CD14-positive monocyte (primary cell): Measurements from ENCODE around the gene FEM1C. TPM values are rescaled to one million over a fixed set of nuclear protein-coding genes. Genes with fewer than 3 reads are reported as not detected.
"Not testable (repeated sequence)": the region's sequence is repeated elsewhere in the genome, so short reads cannot be mapped to it uniquely, and the experiment has no call there.

Experiments
- DNase-seq, 3 donors: peaks; one replicate each; pipeline ENCODE4 v3.0.0-alpha.2; 2011 to 2022
- H2AFZ ChIP-seq: 2 replicates; pipeline ENCODE4 v1.6.0; 2012; ENCODE audit warnings: mild to moderate bottlenecking, low read depth, low read length, inconsistent platforms; ENCODE audit not compliant: insufficient read depth, poor library complexity, severe bottlenecking
- H3K27ac ChIP-seq, 2 donors: 1 replicate in 1 of 2; 2 replicates in 1 of 2; pipeline ENCODE4 v1.5.1; 2012 to 2013; ENCODE audit warnings: low read length in 2 of 2, control low read depth in 1 of 2, inconsistent platforms in 1 of 2, low read depth in 1 of 2, mild to moderate bottlenecking in 1 of 2
- H3K27me3 ChIP-seq, 2 donors: one replicate each; pipeline versions ENCODE4 v1.6.0 to v1.6.1; 2011 to 2013; ENCODE audit warnings: low read length in 2 of 2; ENCODE audit not compliant: control insufficient read depth in 2 of 2, insufficient read depth in 2 of 2
- H3K36me3 ChIP-seq, 2 donors: replicated peaks in 1 of 2; 1 replicate in 1 of 2; 2 replicates in 1 of 2; pipeline versions ENCODE4 v1.5.1 to v1.6.1; 2012 to 2013; ENCODE audit warnings: low read length in 2 of 2, control low read depth in 1 of 2, inconsistent platforms in 1 of 2, mild to moderate bottlenecking in 1 of 2; ENCODE audit not compliant: insufficient read depth in 2 of 2, control insufficient read depth in 1 of 2
- H3K4me1 ChIP-seq, 2 donors: 1 replicate in 1 of 2; 2 replicates in 1 of 2; pipeline versions ENCODE4 v1.5.1 to v1.6.1; 2012 to 2013; ENCODE audit warnings: low read length in 2 of 2, control low read depth in 1 of 2, inconsistent platforms in 1 of 2, mild to moderate bottlenecking in 1 of 2, moderate library complexity in 1 of 2; ENCODE audit not compliant: insufficient read depth in 2 of 2, control insufficient read depth in 1 of 2
- H3K4me2 ChIP-seq: replicated peaks from 2 replicates; pipeline ENCODE3; 2012; ENCODE audit warnings: low read length, moderate library complexity, mild to moderate bottlenecking; ENCODE audit not compliant: poor library complexity, severe bottlenecking; ENCODE audit errors: extremely low read depth
- H3K4me3 ChIP-seq, 3 experiments: fragments of 200-600 bp in 1 of 3; sonication (generic) in 1 of 3; replicated peaks in 1 of 3; 1 replicate in 2 of 3; 2 replicates in 1 of 3; pipeline ENCODE4 v1.5.1; 2011 to 2013; ENCODE audit warnings: low read length in 3 of 3, mild to moderate bottlenecking in 3 of 3, control low read depth in 2 of 3, low read depth in 2 of 3, inconsistent platforms in 1 of 3, moderate library complexity in 1 of 3
- H3K79me2 ChIP-seq: 2 replicates; pipeline ENCODE4 v1.6.0; 2012; ENCODE audit warnings: mild to moderate bottlenecking, control low read depth, inconsistent platforms, low read length, moderate library complexity; ENCODE audit not compliant: insufficient read depth
- H3K9ac ChIP-seq: 2 replicates; pipeline ENCODE4 v1.6.0; 2017; ENCODE audit warnings: low read length, mild to moderate bottlenecking; ENCODE audit not compliant: insufficient read depth, poor library complexity, severe bottlenecking
- H3K9me3 ChIP-seq, 2 donors: replicated peaks in 1 of 2; 1 replicate in 1 of 2; 2 replicates in 1 of 2; pipeline versions ENCODE4 v1.5.1 to v1.6.1; 2012 to 2013; ENCODE audit warnings: low read length in 2 of 2, control low read depth in 1 of 2; ENCODE audit not compliant: control insufficient read depth in 1 of 2, insufficient read depth in 1 of 2
- H4K20me1 ChIP-seq: 2 replicates; pipeline ENCODE4 v1.6.0; 2012; ENCODE audit warnings: mild to moderate bottlenecking, low read length, control low read depth, moderate library complexity; ENCODE audit not compliant: insufficient read depth
- H3K27ac Mint-ChIP-seq, 7 donors: one replicate each; pipeline ENCODE4 v1.8.0; 2020; ENCODE audit warnings: mild to moderate bottlenecking in 7 of 7, mixed read lengths in 7 of 7, moderate library complexity in 6 of 7, inconsistent platforms in 2 of 7
- H3K27me3 Mint-ChIP-seq, 3 donors: one replicate each; pipeline ENCODE4 v1.8.0; 2021 to 2022; ENCODE audit warnings: low read depth in 3 of 3, mild to moderate bottlenecking in 3 of 3, mixed read lengths in 3 of 3, moderate library complexity in 3 of 3, inconsistent platforms in 1 of 3
- H3K36me3 Mint-ChIP-seq, 2 donors: one replicate each; pipeline ENCODE4 v1.8.0; 2020; ENCODE audit warnings: mixed read lengths in 2 of 2, inconsistent platforms in 1 of 2, mild to moderate bottlenecking in 1 of 2
- H3K4me1 Mint-ChIP-seq: one replicate; pipeline ENCODE4 v1.8.0; 2020; ENCODE audit warnings: mild to moderate bottlenecking, mixed read lengths
- H3K4me3 Mint-ChIP-seq, 2 donors: one replicate each; pipeline ENCODE4 v1.8.0; 2020; ENCODE audit warnings: mild to moderate bottlenecking in 2 of 2, mixed read lengths in 2 of 2, moderate library complexity in 1 of 2
- H3K9me3 Mint-ChIP-seq, 7 donors: one replicate each; pipeline ENCODE4 v1.8.0; 2020 to 2022; ENCODE audit warnings: mixed read lengths in 7 of 7, mild to moderate bottlenecking in 6 of 7, moderate library complexity in 6 of 7, inconsistent platforms in 2 of 7
- WGBS: methylation state at CpG from one replicate; pipeline ENCODE4 v1.1.5; 2013; ENCODE audit warnings: missing lambda C conversion rate; ENCODE audit not compliant: insufficient coverage; 5-methylcytosine and 5-hydroxymethylcytosine counted together
- intact Hi-C, 2 donors: fragments of 100-400 bp; cut with micrococcal nuclease; formaldehyde crosslinking; loops; one replicate each; pipeline versions ENCODE4 v1.15.0 to v1.15.1; 2023
- polyA plus RNA-seq, 3 donors: library from polyadenylated mRNA; depleted of rRNA in 1 of 3; unstranded in 2 of 3; stranded (reverse) in 1 of 3; fragments of 300-500 nt in 2 of 3; fragments of >200 nt in 1 of 3; fragmentation: Illumina TruSeq in 2 of 3; gene quantifications; 1 replicate in 2 of 3; 2 replicates in 1 of 3; pipeline ENCODE4 v1.2.3, GENCODE V29; 2012 to 2021
- TF ChIP-seq, protein P1 (sequence below): fragments of 200-600 bp; IDR thresholded peaks from one replicate; pipeline ENCODE4 v1.8.0; 2022; ENCODE audit warnings: antibody characterized with exemption, mild to moderate bottlenecking

FEM1C gene
- polyA plus RNA-seq, 3 donors = 2.5 to 18.2 (median 2.6) TPM

DNA sequence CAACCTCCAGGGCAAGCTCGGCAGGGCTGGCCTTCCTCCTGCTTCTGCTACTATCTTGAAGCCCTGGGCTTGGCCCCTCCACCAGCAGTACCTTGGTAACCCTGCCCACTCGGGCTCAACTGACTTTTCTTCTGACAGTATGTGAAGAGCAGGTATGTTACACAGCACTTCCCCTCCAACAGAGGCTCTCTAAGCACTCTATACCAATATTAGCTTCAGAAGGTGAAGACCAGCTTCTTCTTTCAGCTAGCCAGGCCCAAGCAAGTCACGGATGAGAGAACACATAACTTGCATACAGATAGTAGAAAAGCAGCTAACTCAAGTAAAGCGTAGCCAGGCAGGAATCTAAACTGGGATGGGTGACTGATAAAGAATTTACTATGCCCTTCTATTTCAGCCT is 64.3 kb downstream of the FEM1C start:
- Mint-ChIP-seq H3K4me1 (peaks cover 60% of the 10 kb centered on the region), H3K36me3 (peaks cover 0 to 2% of the 10 kb centered on the region in 2 donors), H3K27ac (peak overlapping the region in 1 of 7 donors; percentile 72), H3K4me3 (no peak overlapping the region), H3K9me3 (peaks cover 0 to 6% (median 2%) of the 10 kb centered on the region in 7 donors), H3K27me3 (no peaks in the 10 kb centered on the region)
- Histone ChIP-seq H3K27ac (no peak overlapping the region), H3K9ac (no peak overlapping the region), H3K4me1 (peaks cover 27 to 34% of the 10 kb centered on the region in 2 donors), H4K20me1 (no peaks in the 10 kb centered on the region), H3K4me3 (no peak overlapping the region), H3K4me2 (no peak overlapping the region), H3K79me2 (no peaks in the 10 kb centered on the region), H2AFZ (no peak overlapping the region), H3K27me3 (no peaks in the 10 kb centered on the region), H3K36me3 (no peaks in the 10 kb centered on the region), H3K9me3 (no peaks in the 10 kb centered on the region)
- 87% methylated on average over 3 of the region's 4 CpGs for WGBS
- TF ChIP-seq, protein P1, sequence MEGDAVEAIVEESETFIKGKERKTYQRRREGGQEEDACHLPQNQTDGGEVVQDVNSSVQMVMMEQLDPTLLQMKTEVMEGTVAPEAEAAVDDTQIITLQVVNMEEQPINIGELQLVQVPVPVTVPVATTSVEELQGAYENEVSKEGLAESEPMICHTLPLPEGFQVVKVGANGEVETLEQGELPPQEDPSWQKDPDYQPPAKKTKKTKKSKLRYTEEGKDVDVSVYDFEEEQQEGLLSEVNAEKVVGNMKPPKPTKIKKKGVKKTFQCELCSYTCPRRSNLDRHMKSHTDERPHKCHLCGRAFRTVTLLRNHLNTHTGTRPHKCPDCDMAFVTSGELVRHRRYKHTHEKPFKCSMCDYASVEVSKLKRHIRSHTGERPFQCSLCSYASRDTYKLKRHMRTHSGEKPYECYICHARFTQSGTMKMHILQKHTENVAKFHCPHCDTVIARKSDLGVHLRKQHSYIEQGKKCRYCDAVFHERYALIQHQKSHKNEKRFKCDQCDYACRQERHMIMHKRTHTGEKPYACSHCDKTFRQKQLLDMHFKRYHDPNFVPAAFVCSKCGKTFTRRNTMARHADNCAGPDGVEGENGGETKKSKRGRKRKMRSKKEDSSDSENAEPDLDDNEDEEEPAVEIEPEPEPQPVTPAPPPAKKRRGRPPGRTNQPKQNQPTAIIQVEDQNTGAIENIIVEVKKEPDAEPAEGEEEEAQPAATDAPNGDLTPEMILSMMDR = no peak
- DNase-seq = no peak
- intact Hi-C loops = no loop called here

DNA sequence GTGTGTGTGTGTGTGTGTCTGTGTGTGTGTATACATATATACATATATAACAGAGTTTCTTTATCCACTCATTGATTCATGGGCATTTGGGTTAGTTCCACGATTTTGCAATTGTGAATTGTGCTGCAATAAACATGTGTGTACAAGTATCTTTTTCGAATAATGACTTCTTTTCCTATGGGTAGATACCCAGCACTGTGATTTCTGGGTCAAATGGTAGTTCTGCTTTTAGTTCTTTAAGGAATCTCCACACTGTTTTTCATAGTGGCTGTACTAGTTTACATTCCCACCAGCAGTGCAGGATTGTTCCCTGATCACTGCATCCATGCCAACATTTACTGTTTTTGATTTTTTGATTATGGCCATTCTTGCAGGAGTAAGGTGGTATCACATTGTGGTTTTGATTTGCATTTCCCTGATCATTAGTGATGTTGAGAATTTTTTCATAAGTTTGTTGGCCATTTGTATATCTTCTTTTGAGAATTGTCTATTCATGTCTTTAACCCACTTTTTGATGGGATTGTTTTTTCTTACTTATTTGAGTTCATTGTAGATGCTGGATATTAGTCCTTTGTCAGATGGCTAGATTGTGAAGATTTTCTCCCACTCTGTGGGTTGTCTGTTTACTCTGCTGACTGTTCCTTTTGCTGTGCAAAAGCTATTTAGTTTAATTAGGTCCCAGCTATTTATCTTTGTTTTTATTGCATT is 65.3 kb downstream of the FEM1C start:
- peak overlapping the region in 1 of 7 donors; percentile 37 for H3K27ac Mint-ChIP-seq
- H3K4me1 Mint-ChIP-seq = peaks cover 54% of the 10 kb centered on the region
- H3K4me1 ChIP-seq = peaks cover 23 to 34% of the 10 kb centered on the region in 2 donors
- H4K20me1 ChIP-seq, H3K27me3 ChIP-seq, H3K4me2 ChIP-seq, H3K4me3 Mint-ChIP-seq, H3K27me3 Mint-ChIP-seq, H3K9me3 Mint-ChIP-seq, H3K9me3 ChIP-seq, H3K79me2 ChIP-seq, intact Hi-C loops, H3K4me3 ChIP-seq, H3K9ac ChIP-seq, H3K36me3 Mint-ChIP-seq, H3K36me3 ChIP-seq, H2AFZ ChIP-seq, H3K27ac ChIP-seq: not testable (repeated sequence)
- no CpG with 5 or more reads among the region's 2 CpGs for WGBS
- peak in 1 of 3 donors; percentile 17 for DNase-seq
